Activated naive CD4-positive, alpha-beta T cell treated with Interleukin-2 at 50 U/mL for 16 hours (primary cell): ENCODE data around the gene SOCS7.

Source experiments
- DNase-seq: peaks from one replicate; pipeline ENCODE4 v3.0.0-alpha.2; 2020

Gene SOCS7

GRCh38 chr17:38369124-38369886 is 17.7 kb downstream of the SOCS7 start:
- DNase-seq = no peak

- no peak for DNase-seq
Observed at GRCh38 chr17:38379448-38379847, 27.8 kb downstream of the SOCS7 start.

GRCh38 chr17:38395090-38395489 is 43.4 kb downstream of the SOCS7 start:
- no peak for DNase-seq

GRCh38 chr17:38397227-38397626 is 45.6 kb downstream of the SOCS7 start:
- DNase-seq = no peak

- no peak for DNase-seq
Observed at GRCh38 chr17:38400286-38400685, 48.6 kb downstream of the SOCS7 start.

- no peak for DNase-seq
Observed at GRCh38 chr17:38401459-38401858, 49.8 kb downstream of the SOCS7 start.

GRCh38 chr17:38402897-38403296 is 51.3 kb downstream of the SOCS7 start:
- DNase-seq = no peak

- no peak for DNase-seq
Observed at GRCh38 chr17:38403491-38403890, 51.8 kb downstream of the SOCS7 start.

GRCh38 chr17:38404174-38404943 is 52.7 kb downstream of the SOCS7 start:
- no peak for DNase-seq

- DNase-seq = no peak
Observed at GRCh38 chr17:38405654-38406053, 54.0 kb downstream of the SOCS7 start.

- no peak for DNase-seq
Observed at GRCh38 chr17:38410201-38410600, 58.6 kb downstream of the SOCS7 start.

GRCh38 chr17:38415250-38416194 is 63.9 kb downstream of the SOCS7 start:
- peak; percentile 9 for DNase-seq

- DNase-seq = no peak
Observed at GRCh38 chr17:38416840-38417209, 65.2 kb downstream of the SOCS7 start.

GRCh38 chr17:38417210-38417951 is 65.7 kb downstream of the SOCS7 start:
- no peak for DNase-seq

- DNase-seq = no peak
Observed at GRCh38 chr17:38418062-38418692, 66.5 kb downstream of the SOCS7 start.

GRCh38 chr17:38418693-38419507 is 67.3 kb downstream of the SOCS7 start:
- no peak for DNase-seq

GRCh38 chr17:38419508-38419981 is 67.9 kb downstream of the SOCS7 start:
- no peak for DNase-seq

- DNase-seq = no peak
Observed at GRCh38 chr17:38420518-38420917, 68.9 kb downstream of the SOCS7 start.

- DNase-seq = no peak
Observed at GRCh38 chr17:38421171-38421841, 69.7 kb downstream of the SOCS7 start.
